ENCODE results near the gene ZNF385D. TPM values are rescaled to one million over a fixed set of nuclear protein-coding genes. Genes with fewer than 3 reads are reported as not detected.

ZNF385D gene
- total RNA-seq, 1 experiment from 2014 or later = not detected

- H3K4me3 Mint-ChIP-seq (ENCODE audit: low read depth, unreplicated experiment) = no peak overlapping the region
These were observed 876 bp upstream of the ZNF385D start for GRCh38 chr3:21751886-21752285.

GRCh38 chr3:21750080-21750696 is 822 bp downstream of the ZNF385D start:
- no peak for DNase-seq
- no peaks in the 10 kb centered on the region for H3K4me1 Mint-ChIP-seq (ENCODE audit: low read depth, unreplicated experiment)
- CTCF ChIA-PET = interaction anchor here (0.6 kb wide), 1 partner anchor 199 kb away, joined by 3 read pairs; no protein-coding TSS in a partner anchor

More at GRCh38 chr3:21751886-21752285, 876 bp upstream of the ZNF385D start:
- peaks cover 3% of the 10 kb centered on the region for H3K9me3 Mint-ChIP-seq (ENCODE audit: low read depth, unreplicated experiment)
- no peaks in the 10 kb centered on the region for H3K27me3 Mint-ChIP-seq (ENCODE audit: unreplicated experiment)
- no peaks in the 10 kb centered on the region for H3K36me3 Mint-ChIP-seq (ENCODE audit: insufficient read depth, unreplicated experiment)
- CTCF ChIA-PET = interaction anchor here (1.0 kb wide), 1 partner anchor 143 kb away, joined by 4 read pairs; no protein-coding TSS in a partner anchor
- no peak for DNase-seq
- no TSS peak for BruUV-seq (replicated peaks)
- TF ChIP-seq CTCF (IDR thresholded peaks at IDR 0.05; ENCODE audit: unreplicated experiment) = no peak
- no peaks in the 10 kb centered on the region for H3K4me1 Mint-ChIP-seq (ENCODE audit: low read depth, unreplicated experiment)
- intact Hi-C loops (cut with micrococcal nuclease; ENCODE audit: unreplicated experiment) = loop anchor here (1.0 to 5.0 kb wide), 2 partner anchors 142 to 365 kb away; no protein-coding TSS in a partner anchor
- no peak overlapping the region for H3K27ac Mint-ChIP-seq (ENCODE audit: unreplicated experiment)

GRCh38 chr3:21747966-21748555 is 2.9 kb downstream of the ZNF385D start:
- CTCF ChIA-PET = no interaction called here
- Mint-ChIP-seq H3K4me1 (ENCODE audit: low read depth, unreplicated experiment) (no peaks in the 10 kb centered on the region), H3K4me3 (ENCODE audit: low read depth, unreplicated experiment) (no peak overlapping the region), H3K27me3 (ENCODE audit: unreplicated experiment) (no peaks in the 10 kb centered on the region), H3K27ac (ENCODE audit: unreplicated experiment) (no peak overlapping the region), H3K36me3 (ENCODE audit: insufficient read depth, unreplicated experiment) (no peaks in the 10 kb centered on the region), H3K9me3 (ENCODE audit: low read depth, unreplicated experiment) (no peaks in the 10 kb centered on the region)
- BruUV-seq (replicated peaks) = no TSS peak
- intact Hi-C loops (cut with micrococcal nuclease; ENCODE audit: unreplicated experiment) = no loop called here
- TF ChIP-seq CTCF (IDR thresholded peaks at IDR 0.05; ENCODE audit: unreplicated experiment) = no peak
- no peak for DNase-seq

More at GRCh38 chr3:21750080-21750696, 822 bp downstream of the ZNF385D start:
- intact Hi-C loops (cut with micrococcal nuclease; ENCODE audit: unreplicated experiment) = loop anchor here (5.0 kb wide), 1 partner anchor 367 kb away; no protein-coding TSS in a partner anchor
- no peak overlapping the region for H3K4me3 Mint-ChIP-seq (ENCODE audit: low read depth, unreplicated experiment)
- TF ChIP-seq CTCF (IDR thresholded peaks at IDR 0.05; ENCODE audit: unreplicated experiment) = no peak
- BruUV-seq (replicated peaks) = no TSS peak
- H3K27ac Mint-ChIP-seq (ENCODE audit: unreplicated experiment) = no peak overlapping the region
- H3K9me3 Mint-ChIP-seq (ENCODE audit: low read depth, unreplicated experiment) = no peaks in the 10 kb centered on the region
- H3K36me3 Mint-ChIP-seq (ENCODE audit: insufficient read depth, unreplicated experiment) = no peaks in the 10 kb centered on the region
- H3K27me3 Mint-ChIP-seq (ENCODE audit: unreplicated experiment) = no peaks in the 10 kb centered on the region

- intact Hi-C loops (cut with micrococcal nuclease; ENCODE audit: unreplicated experiment) = no loop called here
- H3K36me3 Mint-ChIP-seq (ENCODE audit: insufficient read depth, unreplicated experiment) = no peaks in the 10 kb centered on the region
- DNase-seq = no peak
- H3K4me3 Mint-ChIP-seq (ENCODE audit: low read depth, unreplicated experiment) = no peak overlapping the region
- no peak overlapping the region for H3K27ac Mint-ChIP-seq (ENCODE audit: unreplicated experiment)
- no peaks in the 10 kb centered on the region for H3K27me3 Mint-ChIP-seq (ENCODE audit: unreplicated experiment)
- no peak for TF ChIP-seq CTCF (IDR thresholded peaks at IDR 0.05; ENCODE audit: unreplicated experiment)
- CTCF ChIA-PET = no interaction called here
- H3K9me3 Mint-ChIP-seq (ENCODE audit: low read depth, unreplicated experiment) = no peaks in the 10 kb centered on the region
- BruUV-seq (replicated peaks) = no TSS peak
- H3K4me1 Mint-ChIP-seq (ENCODE audit: low read depth, unreplicated experiment) = no peaks in the 10 kb centered on the region
These were observed 3.6 kb downstream of the ZNF385D start for GRCh38 chr3:21747376-21747775.
